Measurements from ENCODE around the gene MZT2A.
"Not testable (repeated sequence)": the region's sequence is repeated elsewhere in the genome, so short reads cannot be mapped to it uniquely, and the experiment has no call there.

DNA sequence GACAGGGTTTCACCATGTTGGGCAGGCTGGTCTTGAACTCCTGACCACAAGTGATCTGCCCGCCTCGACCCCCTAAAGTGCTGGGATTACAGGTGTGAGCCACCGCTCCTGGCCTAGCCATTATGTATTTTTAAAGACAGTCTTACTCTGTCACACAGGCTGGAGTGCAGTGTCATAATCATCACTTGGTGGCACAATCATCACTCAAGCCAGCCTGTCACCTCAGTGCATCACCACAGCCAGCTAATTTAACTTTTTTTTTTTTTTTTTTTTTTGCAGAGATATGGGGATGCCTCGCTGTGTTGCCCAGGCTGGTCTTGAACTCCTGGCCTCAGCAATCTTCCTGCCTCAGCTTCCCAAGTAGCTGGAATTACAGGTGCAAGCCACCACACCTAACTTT lies 11.4 kb upstream of the MZT2A start:
- TF ChIP-seq POLR2A, CTCF (IDR thresholded peaks at IDR 0.05): not testable (repeated sequence)
